22Rv1 (cell line): ENCODE results near the gene CACUL1.

Experiments
- H3K27ac ChIP-seq: fragments of 450-650 bp; 2 replicates; pipeline ENCODE4 v1.5.1; 2017
- ZFX ChIP-seq: fragments of 450-650 bp; IDR thresholded peaks from 2 replicates; pipeline ENCODE4 v1.6.1; 2017; ENCODE audit warnings: antibody characterized with exemption, borderline replicate concordance
- TF ChIP-seq, protein P1 (sequence below): fragments of 450-650 bp; IDR thresholded peaks from 2 replicates; pipeline ENCODE4 v1.5.1; 2017; ENCODE audit warnings: mild to moderate bottlenecking

The CACUL1 gene

DNA sequence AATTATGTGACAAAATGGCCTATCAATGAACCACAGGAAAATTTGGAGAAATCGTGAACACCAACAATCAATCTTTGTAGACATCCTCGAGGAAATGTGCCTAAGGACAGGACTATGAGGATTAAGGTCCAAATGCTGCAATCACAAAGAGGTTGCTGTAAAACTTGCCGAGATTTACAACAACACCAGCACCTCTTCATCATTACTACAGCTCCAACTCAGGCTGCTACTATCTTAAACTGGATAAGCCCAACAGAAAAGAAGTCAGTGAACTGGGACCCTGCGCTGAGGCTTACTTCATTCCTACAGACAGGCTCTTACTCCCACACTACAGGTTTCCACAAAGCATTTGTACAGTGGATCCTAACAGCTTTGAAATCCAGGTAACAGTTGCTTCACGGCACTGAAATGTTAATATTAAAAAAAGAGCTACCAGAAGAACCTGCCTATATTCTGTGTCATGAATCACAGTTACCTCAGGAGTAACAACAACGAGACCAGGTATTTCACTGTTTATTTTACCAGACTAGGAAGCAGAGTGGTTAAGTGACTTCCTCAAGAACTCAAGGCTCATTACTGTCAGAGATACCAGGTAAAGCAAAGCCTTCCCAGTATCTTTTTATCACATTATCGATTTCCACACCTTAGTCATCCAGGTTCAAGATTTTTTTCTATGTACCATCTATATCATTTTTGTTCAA lies 23.9 kb downstream of the CACUL1 start:
- no peak for TF ChIP-seq ZFX
- TF ChIP-seq, protein P1, sequence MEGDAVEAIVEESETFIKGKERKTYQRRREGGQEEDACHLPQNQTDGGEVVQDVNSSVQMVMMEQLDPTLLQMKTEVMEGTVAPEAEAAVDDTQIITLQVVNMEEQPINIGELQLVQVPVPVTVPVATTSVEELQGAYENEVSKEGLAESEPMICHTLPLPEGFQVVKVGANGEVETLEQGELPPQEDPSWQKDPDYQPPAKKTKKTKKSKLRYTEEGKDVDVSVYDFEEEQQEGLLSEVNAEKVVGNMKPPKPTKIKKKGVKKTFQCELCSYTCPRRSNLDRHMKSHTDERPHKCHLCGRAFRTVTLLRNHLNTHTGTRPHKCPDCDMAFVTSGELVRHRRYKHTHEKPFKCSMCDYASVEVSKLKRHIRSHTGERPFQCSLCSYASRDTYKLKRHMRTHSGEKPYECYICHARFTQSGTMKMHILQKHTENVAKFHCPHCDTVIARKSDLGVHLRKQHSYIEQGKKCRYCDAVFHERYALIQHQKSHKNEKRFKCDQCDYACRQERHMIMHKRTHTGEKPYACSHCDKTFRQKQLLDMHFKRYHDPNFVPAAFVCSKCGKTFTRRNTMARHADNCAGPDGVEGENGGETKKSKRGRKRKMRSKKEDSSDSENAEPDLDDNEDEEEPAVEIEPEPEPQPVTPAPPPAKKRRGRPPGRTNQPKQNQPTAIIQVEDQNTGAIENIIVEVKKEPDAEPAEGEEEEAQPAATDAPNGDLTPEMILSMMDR = no peak
- no peak overlapping the region for H3K27ac ChIP-seq

DNA sequence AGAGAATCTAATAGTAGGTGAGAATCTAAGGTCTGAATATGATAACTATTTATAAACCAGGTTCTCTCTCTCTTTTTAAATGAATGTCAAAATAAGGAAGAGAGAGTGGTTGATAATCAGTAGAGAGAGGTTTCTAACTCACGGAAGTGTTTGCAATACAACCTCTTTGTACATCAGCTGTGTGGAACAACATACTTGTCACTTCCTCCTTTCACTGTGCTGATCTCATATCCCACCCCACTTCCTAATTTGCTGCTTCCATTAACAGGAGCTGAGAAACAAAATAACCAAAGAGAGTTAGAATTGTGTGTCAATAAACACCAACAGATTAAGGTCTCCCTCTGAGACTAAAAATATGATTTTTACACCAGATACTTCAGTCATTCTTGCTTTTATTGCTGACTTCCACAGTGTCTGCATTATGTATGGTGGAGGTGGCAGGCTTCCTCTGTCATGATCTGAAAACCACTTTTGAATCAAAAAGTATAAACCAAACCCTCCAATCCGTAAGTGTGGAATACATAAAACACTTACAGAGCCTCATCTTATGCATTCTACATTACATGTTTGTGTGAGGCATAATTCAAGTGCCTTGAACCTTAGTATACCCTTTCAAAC lies 25.0 kb downstream of the CACUL1 start:
- TF ChIP-seq, protein P1 = no peak
- no peak for TF ChIP-seq ZFX
- H3K27ac ChIP-seq = no peak overlapping the region

DNA sequence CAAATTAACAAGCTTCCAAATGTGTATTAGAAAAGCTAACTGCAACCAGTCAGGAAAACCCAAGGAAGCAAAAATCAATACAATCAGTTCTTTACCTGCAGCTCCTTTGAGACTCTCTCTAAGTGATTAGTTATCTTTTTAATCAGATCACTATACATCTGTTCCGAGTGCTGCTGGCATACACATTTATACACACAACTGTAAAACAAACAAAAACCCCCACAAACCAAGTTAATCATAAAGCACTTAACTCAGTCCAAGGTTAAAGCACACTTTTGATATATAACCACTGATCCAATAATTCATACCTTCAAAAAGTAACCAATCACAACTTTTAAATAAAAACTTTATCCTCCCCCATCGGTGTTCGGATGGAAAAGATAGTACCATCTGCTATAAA lies 25.6 kb downstream of the CACUL1 start:
- TF ChIP-seq, protein P1 = no peak
- TF ChIP-seq ZFX = no peak
- no peak overlapping the region for H3K27ac ChIP-seq

DNA sequence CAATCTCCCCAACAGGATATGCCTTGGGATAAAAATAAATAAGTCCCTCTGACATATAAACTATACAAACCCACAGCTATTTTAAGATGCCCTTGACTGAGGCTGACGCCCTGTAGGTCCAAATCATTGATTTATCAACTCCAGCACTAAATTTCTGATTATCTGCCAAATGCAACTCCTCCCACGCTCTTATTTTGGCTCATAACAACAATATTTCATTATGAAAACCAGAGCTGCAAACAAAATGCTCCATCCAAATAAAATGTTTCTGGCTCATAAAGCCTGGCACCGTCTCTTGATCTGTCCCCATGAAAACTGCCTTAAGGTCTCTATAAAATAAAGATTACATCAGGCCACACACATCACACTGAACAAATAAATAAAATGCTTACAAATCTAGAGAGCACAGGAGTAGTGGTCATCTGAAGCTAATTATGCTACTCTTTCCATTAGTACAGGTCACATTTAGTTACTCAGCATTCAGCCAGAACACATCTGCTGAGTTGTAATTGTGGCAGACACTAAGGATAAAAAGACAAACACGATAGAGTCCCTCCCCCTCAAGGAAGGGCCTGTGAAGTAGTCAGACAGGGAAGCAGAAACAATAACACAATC lies 28.8 kb downstream of the CACUL1 start:
- TF ChIP-seq, protein P1 = no peak
- no peak for TF ChIP-seq ZFX
- H3K27ac ChIP-seq = peak overlapping the region; percentile 14; the same call in 1 of the 2 replicates

DNA sequence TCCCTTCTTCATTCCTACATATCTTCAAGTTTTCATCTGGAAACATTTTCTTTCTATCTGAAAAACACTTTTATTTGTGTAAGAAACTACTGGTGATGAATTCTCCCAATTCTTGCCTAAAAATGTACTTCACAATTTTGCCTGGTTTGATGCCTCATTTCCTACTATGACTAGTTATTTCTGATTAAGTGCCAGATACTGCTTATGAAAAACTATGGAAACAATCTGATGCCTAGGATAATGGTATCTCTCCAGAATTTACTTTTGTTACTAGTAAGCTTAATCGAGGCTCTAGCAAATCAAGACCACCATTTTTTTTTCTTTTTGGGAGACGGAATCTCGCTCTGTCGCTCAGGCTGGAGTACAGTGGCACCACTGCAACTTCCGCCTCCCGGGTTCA lies 31.3 kb downstream of the CACUL1 start:
- H3K27ac ChIP-seq = no peak overlapping the region
- TF ChIP-seq, protein P1 = no peak
- no peak for TF ChIP-seq ZFX

DNA sequence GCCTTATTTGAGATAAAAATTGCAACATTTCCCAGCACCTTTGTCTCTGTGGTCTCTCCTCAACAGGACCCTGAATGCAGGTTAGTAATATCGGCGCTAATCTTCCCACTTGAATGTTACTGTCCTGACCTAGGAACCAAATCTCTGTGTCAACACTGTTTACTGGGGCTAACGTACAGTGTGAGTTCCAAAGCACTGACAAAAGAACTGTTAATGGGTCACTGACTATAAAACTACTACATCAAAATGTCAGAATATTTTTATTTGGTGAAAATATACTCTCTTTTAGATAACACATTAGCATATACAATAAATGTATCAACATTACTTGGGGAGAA lies 33.3 kb downstream of the CACUL1 start:
- H3K27ac ChIP-seq = no peak overlapping the region
- no peak for TF ChIP-seq ZFX
- TF ChIP-seq, protein P1 = no peak
